HL-60 (cell line): Measurements from ENCODE around the gene DNLZ.

Experiments
- DNase-seq, 2 experiments: peaks; one replicate each; pipeline ENCODE4 v3.0.0-alpha.2; 2010 to 2020; ENCODE audit warnings: low read depth in 1 of 2, low spot score in 1 of 2
- H3K27ac ChIP-seq: fragments of 250-450 bp; sonication (Bioruptor Pico); replicated peaks from 2 replicates; pipeline ENCODE4 v1.5.1; 2020; ENCODE audit warnings: mild to moderate bottlenecking, moderate library complexity
- H3K27me3 ChIP-seq: fragments of 250-450 bp; sonication (Bioruptor Pico); 2 replicates; pipeline ENCODE4 v1.5.1; 2021; ENCODE audit warnings: mild to moderate bottlenecking, moderate library complexity; ENCODE audit not compliant: insufficient read depth, poor library complexity, severe bottlenecking
- H3K4me3 ChIP-seq: replicated peaks from 2 replicates; pipeline ENCODE4 v1.5.1; 2011; ENCODE audit warnings: mild to moderate bottlenecking, control low read depth, low read length; ENCODE audit not compliant: insufficient read depth
- GABPA ChIP-seq: IDR thresholded peaks from 2 replicates; pipeline ENCODE4 v1.6.1; 2012; ENCODE audit warnings: low read depth
- POLR2AphosphoS5 ChIP-seq: IDR thresholded peaks from 2 replicates; pipeline ENCODE4 v1.6.1; 2012; ENCODE audit warnings: low read depth
- SPI1 ChIP-seq: IDR thresholded peaks from 2 replicates; pipeline ENCODE4 v1.6.1; 2012; ENCODE audit warnings: low read depth, mild to moderate bottlenecking, borderline replicate concordance
- TF ChIP-seq, protein P1 (sequence below): IDR thresholded peaks from one replicate; pipeline ENCODE4 v1.5.1; 2011; ENCODE audit warnings: low read length, control low read depth, inconsistent platforms; ENCODE audit not compliant: insufficient read depth
- TF ChIP-seq, protein P2 (sequence below): IDR thresholded peaks from 2 replicates; pipeline ENCODE4 v1.6.1; 2012; ENCODE audit warnings: low read depth; ENCODE audit not compliant: insufficient replicate concordance

Gene DNLZ

DNA sequence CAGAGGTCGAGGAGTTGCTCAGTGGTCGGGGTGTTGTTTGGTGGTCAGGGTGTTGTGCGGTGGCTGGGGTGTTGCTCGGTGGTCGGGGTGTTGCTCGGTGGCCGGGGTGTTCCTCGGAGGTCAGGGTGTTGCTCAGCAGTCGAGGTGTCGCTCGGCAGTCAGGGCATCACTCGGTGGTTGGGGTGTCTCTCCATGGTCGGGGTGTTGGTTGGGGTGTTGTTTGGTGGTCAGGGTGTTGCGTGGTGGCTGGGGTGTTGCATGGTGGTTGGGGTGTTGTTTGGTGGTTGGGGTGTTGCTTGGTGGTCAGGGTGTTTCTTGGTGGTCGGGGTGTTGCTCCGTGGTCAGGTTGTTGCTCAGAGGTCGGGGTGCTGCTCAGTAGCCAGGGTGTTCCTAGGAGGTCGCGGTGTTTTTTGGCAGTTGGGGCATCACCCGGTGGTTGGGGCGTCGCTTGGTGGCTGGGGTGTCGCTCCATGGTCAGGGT, 47.2 kb downstream of the DNLZ start:
- no peaks in the 10 kb centered on the region for H3K27me3 ChIP-seq
- no peak for DNase-seq
- H3K27ac ChIP-seq, result no peak overlapping the region
- TF ChIP-seq POLR2AphosphoS5, result no peak
- TF ChIP-seq GABPA, result no peak
- TF ChIP-seq, protein P1, sequence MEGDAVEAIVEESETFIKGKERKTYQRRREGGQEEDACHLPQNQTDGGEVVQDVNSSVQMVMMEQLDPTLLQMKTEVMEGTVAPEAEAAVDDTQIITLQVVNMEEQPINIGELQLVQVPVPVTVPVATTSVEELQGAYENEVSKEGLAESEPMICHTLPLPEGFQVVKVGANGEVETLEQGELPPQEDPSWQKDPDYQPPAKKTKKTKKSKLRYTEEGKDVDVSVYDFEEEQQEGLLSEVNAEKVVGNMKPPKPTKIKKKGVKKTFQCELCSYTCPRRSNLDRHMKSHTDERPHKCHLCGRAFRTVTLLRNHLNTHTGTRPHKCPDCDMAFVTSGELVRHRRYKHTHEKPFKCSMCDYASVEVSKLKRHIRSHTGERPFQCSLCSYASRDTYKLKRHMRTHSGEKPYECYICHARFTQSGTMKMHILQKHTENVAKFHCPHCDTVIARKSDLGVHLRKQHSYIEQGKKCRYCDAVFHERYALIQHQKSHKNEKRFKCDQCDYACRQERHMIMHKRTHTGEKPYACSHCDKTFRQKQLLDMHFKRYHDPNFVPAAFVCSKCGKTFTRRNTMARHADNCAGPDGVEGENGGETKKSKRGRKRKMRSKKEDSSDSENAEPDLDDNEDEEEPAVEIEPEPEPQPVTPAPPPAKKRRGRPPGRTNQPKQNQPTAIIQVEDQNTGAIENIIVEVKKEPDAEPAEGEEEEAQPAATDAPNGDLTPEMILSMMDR, result no peak
- TF ChIP-seq SPI1, result no peak
- TF ChIP-seq, protein P2, sequence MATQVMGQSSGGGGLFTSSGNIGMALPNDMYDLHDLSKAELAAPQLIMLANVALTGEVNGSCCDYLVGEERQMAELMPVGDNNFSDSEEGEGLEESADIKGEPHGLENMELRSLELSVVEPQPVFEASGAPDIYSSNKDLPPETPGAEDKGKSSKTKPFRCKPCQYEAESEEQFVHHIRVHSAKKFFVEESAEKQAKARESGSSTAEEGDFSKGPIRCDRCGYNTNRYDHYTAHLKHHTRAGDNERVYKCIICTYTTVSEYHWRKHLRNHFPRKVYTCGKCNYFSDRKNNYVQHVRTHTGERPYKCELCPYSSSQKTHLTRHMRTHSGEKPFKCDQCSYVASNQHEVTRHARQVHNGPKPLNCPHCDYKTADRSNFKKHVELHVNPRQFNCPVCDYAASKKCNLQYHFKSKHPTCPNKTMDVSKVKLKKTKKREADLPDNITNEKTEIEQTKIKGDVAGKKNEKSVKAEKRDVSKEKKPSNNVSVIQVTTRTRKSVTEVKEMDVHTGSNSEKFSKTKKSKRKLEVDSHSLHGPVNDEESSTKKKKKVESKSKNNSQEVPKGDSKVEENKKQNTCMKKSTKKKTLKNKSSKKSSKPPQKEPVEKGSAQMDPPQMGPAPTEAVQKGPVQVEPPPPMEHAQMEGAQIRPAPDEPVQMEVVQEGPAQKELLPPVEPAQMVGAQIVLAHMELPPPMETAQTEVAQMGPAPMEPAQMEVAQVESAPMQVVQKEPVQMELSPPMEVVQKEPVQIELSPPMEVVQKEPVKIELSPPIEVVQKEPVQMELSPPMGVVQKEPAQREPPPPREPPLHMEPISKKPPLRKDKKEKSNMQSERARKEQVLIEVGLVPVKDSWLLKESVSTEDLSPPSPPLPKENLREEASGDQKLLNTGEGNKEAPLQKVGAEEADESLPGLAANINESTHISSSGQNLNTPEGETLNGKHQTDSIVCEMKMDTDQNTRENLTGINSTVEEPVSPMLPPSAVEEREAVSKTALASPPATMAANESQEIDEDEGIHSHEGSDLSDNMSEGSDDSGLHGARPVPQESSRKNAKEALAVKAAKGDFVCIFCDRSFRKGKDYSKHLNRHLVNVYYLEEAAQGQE, result no peak
- no peak overlapping the region for H3K4me3 ChIP-seq

DNA sequence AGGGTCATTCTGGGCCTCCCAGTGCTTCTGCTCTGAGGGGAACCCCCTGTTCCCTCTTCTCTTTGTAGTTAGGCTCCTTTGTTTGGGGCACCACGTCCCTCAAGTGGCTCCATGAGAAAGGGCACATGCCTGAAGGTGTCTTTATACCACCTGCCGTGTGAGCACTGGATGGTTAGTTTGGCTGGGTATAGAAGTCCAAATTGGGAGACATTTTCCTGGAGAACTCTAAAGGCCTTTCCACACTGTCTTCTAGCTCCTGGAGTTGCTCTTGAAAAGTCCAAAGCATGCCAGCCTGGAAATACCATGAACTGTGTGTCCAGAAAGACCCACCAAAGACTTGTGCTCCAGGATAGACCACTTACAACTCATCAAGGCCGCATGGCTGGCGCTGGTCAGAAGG, 48.6 kb downstream of the DNLZ start:
- Histone ChIP-seq H3K27me3 (no peaks in the 10 kb centered on the region), H3K27ac (no peak overlapping the region), H3K4me3 (no peak overlapping the region)
- DNase-seq, result no peak
- TF ChIP-seq, protein P2, result no peak
- TF ChIP-seq SPI1 (no peak), GABPA (no peak), POLR2AphosphoS5 (no peak)
- TF ChIP-seq, protein P1, result no peak

DNA sequence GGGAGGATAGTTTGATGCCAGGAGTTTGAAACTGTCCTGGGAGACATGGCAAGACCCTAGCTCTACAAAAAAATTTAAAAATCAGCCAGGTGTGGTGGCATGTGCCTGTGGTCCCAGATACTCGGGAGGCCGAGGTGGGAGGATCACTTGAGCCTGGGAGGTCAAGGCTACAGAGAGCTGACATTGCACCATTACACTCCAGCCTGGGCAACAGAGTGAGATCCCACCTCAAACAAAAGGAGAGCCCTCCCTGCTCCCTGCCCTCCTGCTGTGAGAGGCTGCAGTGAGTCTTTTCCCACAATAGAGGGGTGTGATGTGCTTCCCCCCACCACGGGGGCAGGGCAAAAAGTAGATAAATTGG, 49.5 kb downstream of the DNLZ start:
- DNase-seq, result no peak
- TF ChIP-seq, protein P1, result no peak
- no peak for TF ChIP-seq GABPA
- Histone ChIP-seq H3K27me3 (no peaks in the 10 kb centered on the region), H3K4me3 (no peak overlapping the region), H3K27ac (no peak overlapping the region)
